Measurements from ENCODE around the gene NGDN. TPM values are rescaled to one million over a fixed set of nuclear protein-coding genes. Genes with fewer than 3 reads are reported as not detected.

The NGDN gene
- total and polyA plus RNA-seq, 4 experiments from 2014 or later, result 60.7 to 95.1 (median 62.2) TPM

DNA sequence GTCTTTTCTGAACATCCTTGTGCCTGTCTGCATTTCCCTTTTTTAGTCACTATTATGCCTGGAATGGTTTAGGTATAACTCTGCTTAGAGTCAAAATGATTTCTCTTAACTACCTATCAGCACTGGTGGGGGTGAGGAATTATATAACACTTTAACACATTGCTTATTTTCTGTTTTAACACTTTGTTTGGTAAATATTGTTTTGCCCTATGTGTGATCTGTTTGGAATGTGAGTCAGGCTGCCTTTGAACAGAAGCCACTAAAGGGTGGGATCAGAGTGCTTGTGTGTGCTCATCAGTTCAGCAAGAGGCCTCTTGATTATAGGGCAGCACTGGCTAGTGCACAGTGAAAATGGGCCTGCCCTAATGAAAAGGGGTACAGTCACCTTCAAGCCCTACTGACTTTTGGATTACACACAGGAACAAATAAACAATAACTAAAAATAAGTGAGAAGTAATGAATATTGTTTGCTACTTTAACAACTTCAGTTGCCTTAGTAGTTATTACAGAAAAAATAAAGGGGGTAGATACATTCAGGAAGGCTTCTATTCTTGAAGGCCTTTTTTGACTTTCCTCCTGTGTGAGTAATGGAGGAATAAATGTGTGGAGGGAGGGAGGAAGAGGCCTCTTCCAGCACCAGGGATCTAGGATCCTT, 23.2 kb downstream of the NGDN start:
- Mint-ChIP-seq H3K27me3 (no peaks in the 10 kb centered on the region), H3K4me3 (no peak overlapping the region), H3K4me1 (no peaks in the 10 kb centered on the region), H3K9me3 (no peaks in the 10 kb centered on the region), H3K36me3 (peaks cover 5 to 21% of the 10 kb centered on the region in 2 donors), H3K27ac (peak overlapping the region in 1 of 7 donors; percentile 40)
- Histone ChIP-seq H3K4me1 (ENCODE audit: insufficient read depth, low read length) (no peaks in the 10 kb centered on the region), H3K36me3 (ENCODE audit: insufficient read depth, low read length) (no peaks in the 10 kb centered on the region), H3K27me3 (ENCODE audit: insufficient read depth, low read length) (no peaks in the 10 kb centered on the region), H3K9me3 (ENCODE audit: control insufficient read depth in 1 of 2, low read length in 2 of 2) (no peaks in the 10 kb centered on the region), H3K4me3 (ENCODE audit: low read length in 2 of 2) (no peak overlapping the region), H3K27ac (ENCODE audit: low read depth, low read length) (no peak overlapping the region)
- intact Hi-C loops (cut with micrococcal nuclease), result no loop called here
- POLR2A ChIA-PET (ENCODE audit: partially characterized antibody), result no interaction called here
- DNase-seq, result no peak
- CTCF ChIA-PET (ENCODE audit: partially characterized antibody), result no interaction called here

DNA sequence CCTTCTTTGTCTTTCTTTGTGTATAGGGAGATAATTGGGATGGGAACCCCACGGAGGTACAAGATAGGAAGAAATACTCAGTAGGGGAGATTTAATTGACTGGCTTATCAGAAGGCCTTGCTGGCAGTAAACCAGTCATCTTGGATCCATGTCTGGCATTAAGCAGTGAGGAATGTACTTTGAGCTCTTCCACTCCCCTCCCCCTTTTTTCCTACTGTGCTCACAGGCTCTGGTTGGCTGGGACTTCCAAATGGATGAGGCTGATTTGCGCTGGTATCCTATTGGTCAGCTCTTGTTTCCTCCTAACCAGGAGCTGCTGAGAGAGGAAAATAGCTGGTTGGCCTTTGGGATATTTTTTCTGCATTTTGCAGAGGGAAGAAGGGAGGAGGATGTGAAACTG, 24.7 kb downstream of the NGDN start:
- ChIA-PET CTCF (ENCODE audit: partially characterized antibody) (no interaction called here), POLR2A (ENCODE audit: partially characterized antibody) (no interaction called here)
- no peak overlapping the region for H3K27ac ChIP-seq (ENCODE audit: low read depth, low read length)
- Mint-ChIP-seq H3K36me3 (peaks cover 0 to 21% of the 10 kb centered on the region in 2 donors), H3K27ac (no peak overlapping the region), H3K27me3 (no peaks in the 10 kb centered on the region), H3K4me3 (no peak overlapping the region), H3K9me3 (no peaks in the 10 kb centered on the region), H3K4me1 (no peaks in the 10 kb centered on the region)
- no peak overlapping the region for H3K4me3 ChIP-seq (ENCODE audit: low read length in 2 of 2)
- no peaks in the 10 kb centered on the region for H3K9me3 ChIP-seq (ENCODE audit: control insufficient read depth in 1 of 2, low read length in 2 of 2)
- no peaks in the 10 kb centered on the region for H3K4me1 ChIP-seq (ENCODE audit: insufficient read depth, low read length)
- DNase-seq, result no peak
- no peaks in the 10 kb centered on the region for H3K36me3 ChIP-seq (ENCODE audit: insufficient read depth, low read length)
- intact Hi-C loops (cut with micrococcal nuclease), result no loop called here
- H3K27me3 ChIP-seq (ENCODE audit: insufficient read depth, low read length), result no peaks in the 10 kb centered on the region

DNA sequence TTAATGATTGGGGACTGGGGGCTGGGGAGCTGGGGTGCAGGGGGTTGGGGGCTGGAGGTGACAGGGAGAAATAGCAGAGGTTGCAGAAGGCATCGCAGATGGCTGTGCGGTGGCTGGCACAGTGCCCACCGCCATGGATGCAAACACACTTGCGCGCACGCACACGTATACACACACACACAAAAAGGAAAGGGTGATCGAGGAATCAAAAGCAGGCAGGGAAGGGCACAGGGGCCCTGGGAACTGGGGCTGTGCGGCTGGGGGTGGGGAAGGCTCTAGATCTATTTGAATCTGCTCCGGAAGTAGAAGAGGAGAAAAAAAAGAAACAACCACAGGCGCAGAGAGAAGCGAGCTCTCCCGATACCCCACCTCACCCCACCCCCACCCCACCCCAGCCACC, 42.7 kb downstream of the NGDN start:
- no peaks in the 10 kb centered on the region for H3K27me3 Mint-ChIP-seq
- peak in 3 of 5 donors; percentile 1 to 3 (median 2) for DNase-seq
- H3K4me1 Mint-ChIP-seq, result peaks cover 2 to 11% (median 6%) of the 10 kb centered on the region in 4 donors
- CTCF ChIA-PET (ENCODE audit: partially characterized antibody), result no interaction called here
- Histone ChIP-seq H3K36me3 (ENCODE audit: insufficient read depth, low read length) (no peaks in the 10 kb centered on the region), H3K4me1 (ENCODE audit: insufficient read depth, low read length) (peaks cover 5% of the 10 kb centered on the region), H3K9me3 (ENCODE audit: control insufficient read depth in 1 of 2, low read length in 2 of 2) (no peaks in the 10 kb centered on the region), H3K27me3 (ENCODE audit: insufficient read depth, low read length) (no peaks in the 10 kb centered on the region), H3K27ac (ENCODE audit: low read depth, low read length) (no peak overlapping the region), H3K4me3 (ENCODE audit: low read length in 2 of 2) (no peak overlapping the region)
- intact Hi-C loops (cut with micrococcal nuclease), result no loop called here
- H3K4me3 Mint-ChIP-seq, result peak overlapping the region; percentile 71 to 89 (median 82)
- peak overlapping the region in 3 of 7 donors; percentile 21 to 62 (median 52) for H3K27ac Mint-ChIP-seq
- POLR2A ChIA-PET (ENCODE audit: partially characterized antibody), result no interaction called here
- peaks cover 0 to 2% (median 0%) of the 10 kb centered on the region in 8 donors for H3K9me3 Mint-ChIP-seq
- H3K36me3 Mint-ChIP-seq, result peaks cover 0 to 6% of the 10 kb centered on the region in 2 donors

DNA sequence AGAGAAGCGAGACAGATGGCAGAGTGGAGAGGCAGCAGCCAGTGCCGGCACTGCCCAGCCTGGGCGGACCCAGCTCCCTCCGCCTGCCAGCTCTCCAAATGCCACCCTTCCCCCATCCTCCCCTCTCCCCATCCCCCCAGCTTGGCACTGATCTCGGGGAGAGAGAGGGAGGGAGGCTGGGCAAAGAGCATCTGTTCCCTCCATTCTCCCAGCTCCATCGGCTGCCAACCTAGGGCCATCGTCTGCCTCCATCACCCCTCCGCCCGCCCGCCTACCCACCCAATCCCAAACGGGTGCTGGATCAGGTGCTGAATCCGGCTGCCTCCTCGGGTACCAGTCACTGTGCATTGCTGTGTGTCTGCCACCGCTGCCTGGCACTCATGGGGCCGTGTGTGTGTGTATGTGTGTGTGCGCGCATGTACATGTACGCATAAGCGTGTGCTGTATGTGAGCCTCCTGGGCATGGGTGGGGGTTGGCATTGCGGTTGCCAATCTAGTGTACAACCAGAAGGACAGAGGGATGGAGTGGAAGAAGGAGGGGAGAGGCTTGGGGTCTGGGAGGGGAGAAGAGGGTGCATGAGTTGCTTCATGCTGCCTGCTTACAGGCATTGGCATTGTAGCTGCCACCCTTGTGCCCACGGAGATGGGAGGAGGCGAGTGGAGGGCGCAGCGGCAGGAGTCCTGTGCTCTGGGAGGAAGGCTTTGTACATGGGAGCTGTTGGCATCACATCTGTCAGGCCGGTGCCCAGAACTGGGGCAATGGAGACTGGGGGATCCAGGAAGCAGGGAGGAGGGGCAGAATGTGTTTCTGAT, 43.7 kb downstream of the NGDN start:
- Histone ChIP-seq H3K9me3 (ENCODE audit: control insufficient read depth in 1 of 2, low read length in 2 of 2) (no peaks in the 10 kb centered on the region), H3K36me3 (ENCODE audit: insufficient read depth, low read length) (no peaks in the 10 kb centered on the region), H3K27me3 (ENCODE audit: insufficient read depth, low read length) (no peaks in the 10 kb centered on the region), H3K27ac (ENCODE audit: low read depth, low read length) (no peak overlapping the region), H3K4me1 (ENCODE audit: insufficient read depth, low read length) (peaks cover 5% of the 10 kb centered on the region), H3K4me3 (ENCODE audit: low read length in 2 of 2) (no peak overlapping the region)
- H3K27ac Mint-ChIP-seq, result peak overlapping the region in 3 of 7 donors; percentile 0 to 26 (median 10)
- intact Hi-C loops (cut with micrococcal nuclease), result no loop called here
- ChIA-PET POLR2A (ENCODE audit: partially characterized antibody) (no interaction called here), CTCF (ENCODE audit: partially characterized antibody) (no interaction called here)
- H3K9me3 Mint-ChIP-seq, result peaks cover 0 to 2% (median 0%) of the 10 kb centered on the region in 8 donors
- peaks cover 0 to 6% of the 10 kb centered on the region in 2 donors for H3K36me3 Mint-ChIP-seq
- no peak for DNase-seq
- no peaks in the 10 kb centered on the region for H3K27me3 Mint-ChIP-seq
- peaks cover 2 to 11% (median 6%) of the 10 kb centered on the region in 4 donors for H3K4me1 Mint-ChIP-seq
- H3K4me3 Mint-ChIP-seq, result peak overlapping the region in 1 of 8 donors; percentile 26

DNA sequence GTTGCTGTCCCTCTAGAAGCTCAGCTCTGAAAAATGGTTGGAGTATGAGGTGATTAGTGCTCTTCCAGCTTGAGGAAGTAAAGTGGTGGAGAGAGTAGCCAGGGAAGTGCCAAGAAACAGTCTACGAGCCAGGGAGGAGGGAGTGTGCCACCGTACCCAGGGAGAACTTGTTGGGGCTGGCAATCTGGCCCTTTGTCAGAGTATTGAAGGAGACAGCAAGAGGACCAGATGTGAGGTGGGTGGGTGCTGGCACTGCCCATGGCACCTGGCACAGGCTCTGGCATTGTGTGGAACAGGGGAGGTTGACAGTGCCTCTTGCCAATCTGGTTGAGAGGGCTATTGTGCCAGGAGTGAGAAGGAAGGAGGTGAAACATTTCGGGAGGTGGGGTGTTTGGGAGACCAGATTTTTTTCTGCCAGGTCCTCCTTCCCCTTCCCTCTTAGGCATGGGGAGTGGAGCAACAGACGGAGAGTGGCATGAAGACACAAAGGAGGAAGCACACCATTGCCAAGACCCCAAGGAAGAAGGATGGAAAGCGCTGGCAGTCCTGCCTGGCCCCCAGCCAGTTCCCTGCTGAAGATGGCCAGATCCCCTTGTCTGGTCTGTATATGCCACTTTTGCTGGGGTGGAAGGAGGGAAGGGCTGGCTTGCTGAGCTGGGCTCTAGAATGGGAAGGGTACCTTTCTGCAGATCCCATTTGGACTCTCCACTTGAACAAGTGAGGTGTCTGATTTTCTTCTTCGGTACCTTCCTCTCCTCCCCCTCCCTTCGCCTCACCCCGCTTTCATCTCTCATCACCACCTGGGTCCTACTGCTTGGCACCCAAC, 44.5 kb downstream of the NGDN start:
- H3K4me3 Mint-ChIP-seq, result peak overlapping the region in 1 of 8 donors; percentile 34
- peaks cover 0 to 2% (median 0%) of the 10 kb centered on the region in 8 donors for H3K9me3 Mint-ChIP-seq
- ChIA-PET CTCF (ENCODE audit: partially characterized antibody) (no interaction called here), POLR2A (ENCODE audit: partially characterized antibody) (no interaction called here)
- no peaks in the 10 kb centered on the region for H3K36me3 ChIP-seq (ENCODE audit: insufficient read depth, low read length)
- no peaks in the 10 kb centered on the region for H3K27me3 Mint-ChIP-seq
- peak overlapping the region in 3 of 7 donors; percentile 0 to 53 (median 10) for H3K27ac Mint-ChIP-seq
- no peaks in the 10 kb centered on the region for H3K27me3 ChIP-seq (ENCODE audit: insufficient read depth, low read length)
- peaks cover 5% of the 10 kb centered on the region for H3K4me1 ChIP-seq (ENCODE audit: insufficient read depth, low read length)
- H3K4me1 Mint-ChIP-seq, result peaks cover 2 to 11% (median 6%) of the 10 kb centered on the region in 4 donors
- peaks cover 0 to 6% of the 10 kb centered on the region in 2 donors for H3K36me3 Mint-ChIP-seq
- H3K4me3 ChIP-seq (ENCODE audit: low read length in 2 of 2), result no peak overlapping the region
- DNase-seq, result no peak
- H3K27ac ChIP-seq (ENCODE audit: low read depth, low read length), result no peak overlapping the region
- intact Hi-C loops (cut with micrococcal nuclease), result no loop called here
- H3K9me3 ChIP-seq (ENCODE audit: control insufficient read depth in 1 of 2, low read length in 2 of 2), result no peaks in the 10 kb centered on the region

DNA sequence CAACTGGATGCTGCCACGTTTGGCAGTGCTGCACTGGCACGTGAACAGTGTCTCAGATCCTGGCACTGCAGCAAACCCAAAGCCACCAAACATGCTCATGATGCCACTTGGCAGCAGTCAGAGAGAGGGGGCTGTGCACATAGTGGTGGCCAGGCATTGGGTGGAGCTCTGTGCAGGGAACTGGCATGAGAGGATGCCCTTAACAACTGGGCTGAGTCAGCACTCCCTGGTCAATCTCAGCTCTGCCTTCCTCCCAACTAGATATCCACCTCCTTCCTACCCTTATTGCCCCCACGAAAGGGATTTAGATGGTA, 45.1 kb downstream of the NGDN start:
- Histone ChIP-seq H3K9me3 (ENCODE audit: control insufficient read depth in 1 of 2, low read length in 2 of 2) (no peaks in the 10 kb centered on the region), H3K36me3 (ENCODE audit: insufficient read depth, low read length) (no peaks in the 10 kb centered on the region), H3K27me3 (ENCODE audit: insufficient read depth, low read length) (no peaks in the 10 kb centered on the region), H3K27ac (ENCODE audit: low read depth, low read length) (no peak overlapping the region), H3K4me1 (ENCODE audit: insufficient read depth, low read length) (peaks cover 5% of the 10 kb centered on the region), H3K4me3 (ENCODE audit: low read length in 2 of 2) (no peak overlapping the region)
- no peak for DNase-seq
- ChIA-PET POLR2A (ENCODE audit: partially characterized antibody) (no interaction called here), CTCF (ENCODE audit: partially characterized antibody) (no interaction called here)
- H3K36me3 Mint-ChIP-seq, result peaks cover 0 to 4% of the 10 kb centered on the region in 2 donors
- intact Hi-C loops (cut with micrococcal nuclease), result no loop called here
- H3K9me3 Mint-ChIP-seq, result peaks cover 0 to 2% (median 0%) of the 10 kb centered on the region in 8 donors
- H3K27me3 Mint-ChIP-seq, result no peaks in the 10 kb centered on the region
- peak overlapping the region in 1 of 8 donors; percentile 34 for H3K4me3 Mint-ChIP-seq
- peak overlapping the region in 1 of 7 donors; percentile 53 for H3K27ac Mint-ChIP-seq
- H3K4me1 Mint-ChIP-seq, result peaks cover 2 to 11% (median 6%) of the 10 kb centered on the region in 4 donors
